B cell (primary cell): ENCODE results near the gene TXNDC17.

Source experiments
- EZH2 ChIP-seq: IDR thresholded peaks from 2 replicates; pipeline ENCODE4 v1.6.1; 2012; ENCODE audit warnings: borderline replicate concordance, low read depth, mild to moderate bottlenecking, moderate library complexity, low read length; ENCODE audit not compliant: insufficient read depth, poor library complexity, severe bottlenecking
- TF ChIP-seq, protein P1 (sequence below): fragments of 200-600 bp; IDR thresholded peaks from one replicate; pipeline ENCODE4 v1.8.0; 2022; ENCODE audit warnings: antibody characterized with exemption, mild to moderate bottlenecking

DNA sequence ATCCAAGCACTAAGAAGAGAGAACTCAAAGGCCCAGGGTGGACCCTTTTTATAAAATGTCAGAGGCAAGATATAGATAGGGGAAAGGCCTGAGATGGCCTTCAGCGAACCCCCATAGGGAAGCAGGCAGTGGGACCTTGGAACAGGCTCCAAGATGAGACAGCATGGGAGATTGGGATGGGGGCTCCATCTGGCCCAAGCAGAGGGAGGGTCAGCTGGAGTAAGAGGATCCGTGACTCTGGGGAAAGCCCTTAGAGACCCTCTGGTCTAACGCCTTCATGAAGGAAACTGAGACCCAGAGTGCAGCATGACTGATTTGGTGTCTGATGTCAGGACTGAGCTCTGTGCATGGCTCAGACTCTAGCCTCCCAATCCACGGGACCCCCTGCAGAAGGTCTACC lies 41.5 kb downstream of the TXNDC17 start:
- TF ChIP-seq, protein P1, sequence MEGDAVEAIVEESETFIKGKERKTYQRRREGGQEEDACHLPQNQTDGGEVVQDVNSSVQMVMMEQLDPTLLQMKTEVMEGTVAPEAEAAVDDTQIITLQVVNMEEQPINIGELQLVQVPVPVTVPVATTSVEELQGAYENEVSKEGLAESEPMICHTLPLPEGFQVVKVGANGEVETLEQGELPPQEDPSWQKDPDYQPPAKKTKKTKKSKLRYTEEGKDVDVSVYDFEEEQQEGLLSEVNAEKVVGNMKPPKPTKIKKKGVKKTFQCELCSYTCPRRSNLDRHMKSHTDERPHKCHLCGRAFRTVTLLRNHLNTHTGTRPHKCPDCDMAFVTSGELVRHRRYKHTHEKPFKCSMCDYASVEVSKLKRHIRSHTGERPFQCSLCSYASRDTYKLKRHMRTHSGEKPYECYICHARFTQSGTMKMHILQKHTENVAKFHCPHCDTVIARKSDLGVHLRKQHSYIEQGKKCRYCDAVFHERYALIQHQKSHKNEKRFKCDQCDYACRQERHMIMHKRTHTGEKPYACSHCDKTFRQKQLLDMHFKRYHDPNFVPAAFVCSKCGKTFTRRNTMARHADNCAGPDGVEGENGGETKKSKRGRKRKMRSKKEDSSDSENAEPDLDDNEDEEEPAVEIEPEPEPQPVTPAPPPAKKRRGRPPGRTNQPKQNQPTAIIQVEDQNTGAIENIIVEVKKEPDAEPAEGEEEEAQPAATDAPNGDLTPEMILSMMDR, result no peak
- no peak for TF ChIP-seq EZH2
